Endothelial cell of umbilical vein (primary cell): ENCODE data around the gene PRLR. TPM values are rescaled to one million over a fixed set of nuclear protein-coding genes. Genes with fewer than 3 reads are reported as not detected.

Experiments used
- BruUV-seq: library from RNA; stranded (reverse); fragments of 400-500 nt; replicated peaks from 2 replicates; lab custom pipeline; 2021; lab: Mats Ljungman, UMichigan
- CTCF ChIA-PET: fragments of 300-600, 350-600 bp; sonication (Branson Sonifier 250); formaldehyde crosslinking; loops from one replicate; lab custom pipeline; 2021; ENCODE audit warnings: antibody characterized with exemption, inconsistent platforms; lab: Charles Lee
- POLR2A ChIA-PET: fragments of 300-600, 350-600 bp; sonication (Branson Sonifier 250); formaldehyde crosslinking; loops from one replicate; lab custom pipeline; 2021; ENCODE audit warnings: antibody characterized with exemption, inconsistent platforms; lab: Charles Lee
- DNase-seq: peaks from one replicate; pipeline ENCODE4 v3.0.0-alpha.2; 2011; ENCODE audit warnings: low read depth, low spot score
- FAIRE-seq: peaks from 2 replicates; lab custom pipeline; 2011; peaks lifted over from hg19 to GRCh38; lab: Jason Lieb, UNC
- H2AFZ ChIP-seq: 2 replicates; pipeline ENCODE4 v1.6.0; 2012; ENCODE audit warnings: low read depth, low read length, control low read depth, inconsistent platforms
- H3K27ac ChIP-seq: 2 replicates; pipeline ENCODE4 v1.5.1; 2011; ENCODE audit warnings: low read depth, mild to moderate bottlenecking, control low read depth, low read length, moderate library complexity; ENCODE audit not compliant: insufficient read depth
- H3K27me3 ChIP-seq, 2 experiments: 2 replicates each; pipeline versions ENCODE4 v1.6.0 to v1.6.1; 2011; ENCODE audit warnings: low read length in 2 of 2, mixed read lengths in 1 of 2; ENCODE audit not compliant: control insufficient read depth in 2 of 2, insufficient read depth in 2 of 2
- H3K36me3 ChIP-seq, 2 experiments: 2 replicates in 1 of 2; 3 replicates in 1 of 2; pipeline ENCODE4 v1.5.1; 2011; ENCODE audit warnings: low read length in 2 of 2, mild to moderate bottlenecking in 1 of 2, moderate library complexity in 1 of 2; ENCODE audit not compliant: control insufficient read depth in 2 of 2, insufficient read depth in 2 of 2; ENCODE audit errors: extremely low read depth in 1 of 2
- H3K4me1 ChIP-seq: 3 replicates; pipeline ENCODE4 v1.5.1; 2011; ENCODE audit warnings: mild to moderate bottlenecking, low read length; ENCODE audit not compliant: control insufficient read depth, insufficient read depth; ENCODE audit errors: extremely low read depth
- H3K4me2 ChIP-seq: 2 replicates; pipeline ENCODE4 v1.6.1; 2011; ENCODE audit warnings: low read length, control low read depth, mixed read lengths; ENCODE audit not compliant: insufficient read depth
- H3K4me3 ChIP-seq, 3 experiments: fragments of 200-600 bp in 1 of 3; sonication (generic), shearing (Covaris generic) in 1 of 3; replicated peaks in 1 of 3; 2 replicates each; pipeline ENCODE4 v1.5.1; 2011 to 2016; ENCODE audit warnings: control low read depth in 3 of 3, low read length in 3 of 3, mild to moderate bottlenecking in 2 of 3, inconsistent platforms in 1 of 3, low read depth in 1 of 3, moderate library complexity in 1 of 3; ENCODE audit not compliant: insufficient read depth in 1 of 3
- H3K79me2 ChIP-seq: 2 replicates; pipeline ENCODE4 v1.6.0; 2012; ENCODE audit warnings: low read length, inconsistent platforms; ENCODE audit not compliant: control insufficient read depth, insufficient read depth
- H3K9ac ChIP-seq: replicated peaks from 2 replicates; pipeline ENCODE3; 2011; ENCODE audit warnings: low read length, control low read depth; ENCODE audit not compliant: insufficient read depth; ENCODE audit errors: extremely low read depth
- H3K9me1 ChIP-seq: replicated peaks from 3 replicates; pipeline ENCODE4 v1.6.0; 2011; ENCODE audit warnings: mild to moderate bottlenecking, low read length; ENCODE audit not compliant: control insufficient read depth, insufficient read depth; ENCODE audit errors: extremely low read depth
- H3K9me3 ChIP-seq: replicated peaks from 2 replicates; pipeline ENCODE4 v1.5.1; 2012; ENCODE audit warnings: low read length, inconsistent platforms; ENCODE audit not compliant: control insufficient read depth, insufficient read depth
- H4K20me1 ChIP-seq: replicated peaks from 2 replicates; pipeline ENCODE3; 2011; ENCODE audit warnings: mild to moderate bottlenecking, low read length; ENCODE audit not compliant: control insufficient read depth, insufficient read depth; ENCODE audit errors: extremely low read depth
- EZH2 ChIP-seq: IDR thresholded peaks from 2 replicates; pipeline ENCODE4 v1.6.1; 2012; ENCODE audit warnings: borderline replicate concordance, low read depth, mild to moderate bottlenecking, moderate library complexity, low read length, inconsistent platforms; ENCODE audit not compliant: severe bottlenecking
- FOS ChIP-seq: IDR thresholded peaks from 2 replicates; pipeline ENCODE4 v1.6.1; 2011; ENCODE audit warnings: mild to moderate bottlenecking, low read length, moderate library complexity, borderline replicate concordance; ENCODE audit not compliant: insufficient read depth
- GATA2 ChIP-seq: IDR thresholded peaks from 2 replicates; pipeline ENCODE4 v1.7.0; 2011; ENCODE audit warnings: low read depth, mild to moderate bottlenecking, moderate library complexity, mixed read lengths, low read length; ENCODE audit not compliant: insufficient read length, insufficient read depth
- JUN ChIP-seq: IDR thresholded peaks from 2 replicates; pipeline ENCODE4 v1.6.1; 2011; ENCODE audit warnings: borderline replicate concordance, low read depth; ENCODE audit not compliant: insufficient read length, insufficient read depth
- MAX ChIP-seq: IDR thresholded peaks from 2 replicates; pipeline ENCODE4 v1.6.1; 2011; ENCODE audit not compliant: insufficient read depth, insufficient read length
- MYC ChIP-seq: IDR thresholded peaks from one replicate; pipeline ENCODE4 v1.6.1; 2011; ENCODE audit warnings: mild to moderate bottlenecking, low read depth, low read length
- POLR2A ChIP-seq: IDR thresholded peaks from 2 replicates; pipeline ENCODE4 v1.6.1; 2012; ENCODE audit warnings: low read depth, mild to moderate bottlenecking, control low read depth, low read length
- POLR2AphosphoS5 ChIP-seq: IDR thresholded peaks from 2 replicates; pipeline ENCODE4 v1.6.1; 2012; ENCODE audit warnings: low read depth, mild to moderate bottlenecking, control low read depth, low read length, moderate library complexity; ENCODE audit not compliant: insufficient read depth
- dilution Hi-C: fragments of 300-500 bp; cut with MboI; formaldehyde crosslinking; loops from one replicate; pipeline ENCODE4 v1.15.0; 2019; ENCODE audit warnings: low sequenced_read_pairs; ENCODE audit not compliant: extremely low pct_ligation_motif_present
- intact Hi-C: fragments of 100-400 bp; cut with micrococcal nuclease; formaldehyde crosslinking; loops from one replicate; pipeline ENCODE4 v1.10.0; 2022
- polyA plus RNA-seq, 4 experiments: library from polyadenylated mRNA; depleted of rRNA in 3 of 4; stranded (reverse) in 3 of 4; unstranded in 1 of 4; fragments of >200 nt; gene quantifications; 2 replicates each; pipeline versions ENCODE4 v1.2.1 to v1.2.3, GENCODE V29; 2011 to 2012; ENCODE audit warnings: missing spikeins in 1 of 4
- total RNA-seq: library from RNA; stranded (reverse); gene quantifications from 2 replicates; pipeline ENCODE4 v1.2.3, GENCODE V29; 2021
- TF ChIP-seq, protein P1 (sequence below), 2 donors: IDR thresholded peaks; 1 replicate in 1 of 2; 2 replicates in 1 of 2; pipeline ENCODE4 v1.5.1; 2011; ENCODE audit warnings: low read length in 2 of 2, mild to moderate bottlenecking in 2 of 2, moderate library complexity in 2 of 2, control low read depth in 1 of 2, inconsistent platforms in 1 of 2, low read depth in 1 of 2; ENCODE audit not compliant: insufficient read depth in 1 of 2; ENCODE audit errors: extremely low read depth in 1 of 2

The PRLR gene
- total and polyA plus RNA-seq, 2 donors (not counting 3 experiments of a cell fraction or from before 2014, with no cell fraction given): not detected

GRCh38 chr5:35115920-35116319 lies 114.4 kb downstream of the PRLR start:
- no peaks in the 10 kb centered on the region for H3K9me3 ChIP-seq
- H3K27ac ChIP-seq: no peak overlapping the region
- CTCF ChIA-PET: no interaction called here
- H3K4me1 ChIP-seq: no peaks in the 10 kb centered on the region
- POLR2A ChIA-PET: no interaction called here
- no peak overlapping the region for H3K9ac ChIP-seq
- TF ChIP-seq FOS (no peak), JUN (no peak), POLR2A (no peak), MAX (no peak), POLR2AphosphoS5 (no peak), EZH2 (no peak), MYC (no peak), GATA2 (no peak)
- TF ChIP-seq, protein P1, sequence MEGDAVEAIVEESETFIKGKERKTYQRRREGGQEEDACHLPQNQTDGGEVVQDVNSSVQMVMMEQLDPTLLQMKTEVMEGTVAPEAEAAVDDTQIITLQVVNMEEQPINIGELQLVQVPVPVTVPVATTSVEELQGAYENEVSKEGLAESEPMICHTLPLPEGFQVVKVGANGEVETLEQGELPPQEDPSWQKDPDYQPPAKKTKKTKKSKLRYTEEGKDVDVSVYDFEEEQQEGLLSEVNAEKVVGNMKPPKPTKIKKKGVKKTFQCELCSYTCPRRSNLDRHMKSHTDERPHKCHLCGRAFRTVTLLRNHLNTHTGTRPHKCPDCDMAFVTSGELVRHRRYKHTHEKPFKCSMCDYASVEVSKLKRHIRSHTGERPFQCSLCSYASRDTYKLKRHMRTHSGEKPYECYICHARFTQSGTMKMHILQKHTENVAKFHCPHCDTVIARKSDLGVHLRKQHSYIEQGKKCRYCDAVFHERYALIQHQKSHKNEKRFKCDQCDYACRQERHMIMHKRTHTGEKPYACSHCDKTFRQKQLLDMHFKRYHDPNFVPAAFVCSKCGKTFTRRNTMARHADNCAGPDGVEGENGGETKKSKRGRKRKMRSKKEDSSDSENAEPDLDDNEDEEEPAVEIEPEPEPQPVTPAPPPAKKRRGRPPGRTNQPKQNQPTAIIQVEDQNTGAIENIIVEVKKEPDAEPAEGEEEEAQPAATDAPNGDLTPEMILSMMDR (IDR thresholded peaks at IDR 0.05; ENCODE audit: extremely low read depth in 1 of 2, insufficient read depth in 1 of 2, low read depth in 1 of 2, low read length in 2 of 2): no peak
- no peak overlapping the region for H3K4me2 ChIP-seq
- no peak overlapping the region for H3K4me3 ChIP-seq
- H2AFZ ChIP-seq: no peak overlapping the region
- no peaks in the 10 kb centered on the region for H4K20me1 ChIP-seq
- no TSS peak for BruUV-seq
- intact Hi-C loops (no loop called here), dilution Hi-C loops (no loop called here)
- no peaks in the 10 kb centered on the region for H3K36me3 ChIP-seq
- no peaks in the 10 kb centered on the region for H3K27me3 ChIP-seq
- H3K79me2 ChIP-seq: no peaks in the 10 kb centered on the region
- DNase-seq: no peak
- no peaks in the 10 kb centered on the region for H3K9me1 ChIP-seq
- no peak for FAIRE-seq
